Caco-2 (cell line): Measurements from ENCODE around the gene COP1. TPM values are rescaled to one million over a fixed set of nuclear protein-coding genes. Genes with fewer than 3 reads are reported as not detected.

Source experiments
- BruUV-seq: library from RNA; stranded (reverse); fragments of 400-500 nt; replicated peaks from 2 replicates; lab custom pipeline; 2021; lab: Mats Ljungman, UMichigan
- CTCF ChIA-PET: fragments of 300-600 bp; sonication (Branson Sonifier 250); formaldehyde crosslinking; loops from one replicate; lab custom pipeline; 2022; ENCODE audit warnings: antibody characterized with exemption; lab: Charles Lee
- POLR2A ChIA-PET: fragments of 300-600 bp; sonication (Branson Sonifier 250); formaldehyde crosslinking; loops from one replicate; lab custom pipeline; 2022; ENCODE audit warnings: antibody characterized with exemption; lab: Charles Lee
- DNase-seq, 2 experiments: peaks; one replicate each; pipeline versions ENCODE4 v3.0.0 to v3.0.0-alpha.2; 2020 to 2022
- H3K27me3 ChIP-seq: replicated peaks from 2 replicates; pipeline ENCODE4 v1.6.0; 2011; ENCODE audit warnings: low read length; ENCODE audit not compliant: control insufficient read depth, insufficient read depth
- H3K36me3 ChIP-seq: 2 replicates; pipeline ENCODE4 v1.5.1; 2011; ENCODE audit warnings: low read length; ENCODE audit not compliant: control insufficient read depth, insufficient read depth
- H3K4me1 ChIP-seq: fragments of 250-450 bp; sonication (Bioruptor Pico); 2 replicates; pipeline ENCODE4 v1.5.1; 2020; ENCODE audit warnings: mild to moderate bottlenecking
- H3K4me3 ChIP-seq: 2 replicates; pipeline ENCODE4 v1.5.1; 2011; ENCODE audit warnings: low read depth, mild to moderate bottlenecking, control low read depth, low read length
- H3K9me3 ChIP-seq: fragments of 250-450 bp; sonication (Bioruptor Pico); 2 replicates; pipeline ENCODE4 v1.5.1; 2020; ENCODE audit warnings: mild to moderate bottlenecking, moderate library complexity
- H3K27ac Mint-ChIP-seq: one replicate; pipeline ENCODE4 v1.8.0; 2022; ENCODE audit warnings: mixed read lengths; ENCODE audit not compliant: unreplicated experiment
- H3K27me3 Mint-ChIP-seq: one replicate; pipeline ENCODE4 v1.8.0; 2022; ENCODE audit warnings: mixed read lengths; ENCODE audit not compliant: insufficient read depth, unreplicated experiment
- H3K36me3 Mint-ChIP-seq: one replicate; pipeline ENCODE4 v1.8.0; 2022; ENCODE audit warnings: mild to moderate bottlenecking, mixed read lengths; ENCODE audit not compliant: insufficient read depth, unreplicated experiment
- H3K4me1 Mint-ChIP-seq: one replicate; pipeline ENCODE4 v1.8.0; 2022; ENCODE audit warnings: low read depth, mixed read lengths; ENCODE audit not compliant: unreplicated experiment
- H3K4me3 Mint-ChIP-seq: one replicate; pipeline ENCODE4 v1.8.0; 2022; ENCODE audit warnings: mild to moderate bottlenecking, moderate library complexity, mixed read lengths; ENCODE audit not compliant: unreplicated experiment
- H3K9me3 Mint-ChIP-seq: one replicate; pipeline ENCODE4 v1.8.0; 2022; ENCODE audit warnings: mixed read lengths; ENCODE audit not compliant: unreplicated experiment
- CTCF ChIP-seq, 2 experiments: fragments of 200-600 bp in 1 of 2; IDR thresholded peaks; 1 replicate in 1 of 2; 2 replicates in 1 of 2; pipeline versions ENCODE4 v1.5.1 to v1.8.0; 2011 to 2022; ENCODE audit warnings: antibody characterized with exemption in 1 of 2, control low read depth in 1 of 2, inconsistent platforms in 1 of 2, low read depth in 1 of 2, low read length in 1 of 2, mild to moderate bottlenecking in 1 of 2, moderate library complexity in 1 of 2; ENCODE audit not compliant: insufficient read depth in 1 of 2, severe bottlenecking in 1 of 2, unreplicated experiment in 1 of 2
- intact Hi-C: fragments of 100-400 bp; cut with micrococcal nuclease; formaldehyde crosslinking; loops from one replicate; pipeline ENCODE4 v1.10.0; 2022; ENCODE audit not compliant: unreplicated experiment
- total RNA-seq: library from RNA; stranded (reverse); gene quantifications from 2 replicates; pipeline ENCODE4 v1.2.3, GENCODE V29; 2022

COP1 gene
- total RNA-seq, 1 experiment from 2014 or later, result 46.9 TPM

DNA sequence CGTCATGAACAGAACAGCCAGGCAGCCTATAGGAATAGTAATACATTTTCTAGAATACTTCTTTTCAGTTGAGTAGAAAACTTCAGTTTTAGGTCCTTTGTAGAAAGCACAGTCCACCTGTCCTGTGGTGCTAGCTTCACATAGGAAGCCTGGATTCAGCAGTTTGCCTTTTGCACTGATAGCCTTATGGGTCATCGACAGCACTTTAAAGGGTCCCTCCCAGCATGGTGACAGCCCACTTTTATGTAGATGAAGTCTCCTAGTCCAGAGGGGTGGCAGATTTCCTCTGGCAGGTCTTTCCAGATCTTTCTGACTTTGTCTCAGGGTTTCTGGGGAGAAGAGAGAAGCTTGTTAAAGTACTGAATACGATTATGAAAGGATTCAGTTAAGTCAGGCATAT is 302.3 kb downstream of the COP1 start:
- CTCF ChIA-PET, result no interaction called here
- H3K27ac Mint-ChIP-seq, result no peak overlapping the region

DNA sequence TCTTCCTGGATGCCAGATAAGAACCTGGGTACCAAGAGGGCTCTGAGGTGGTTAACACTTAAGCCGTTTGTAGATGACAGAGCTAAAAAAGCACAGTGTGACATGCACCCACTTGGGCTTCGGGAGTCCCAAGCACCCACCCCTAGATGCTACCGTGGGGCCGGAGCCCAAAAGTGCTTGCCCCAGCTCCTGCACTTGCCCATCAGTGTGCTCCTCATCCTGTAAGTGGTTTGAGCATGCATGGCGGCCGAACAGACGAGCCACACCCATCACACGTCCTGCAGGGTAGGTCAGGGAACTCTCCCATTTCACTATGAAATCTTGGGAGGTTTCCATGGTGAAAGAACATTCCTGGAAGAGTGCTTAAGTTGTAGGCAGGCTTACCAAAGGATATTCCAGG is 304.8 kb downstream of the COP1 start:
- Histone ChIP-seq H3K4me1 (no peaks in the 10 kb centered on the region), H3K36me3 (no peaks in the 10 kb centered on the region), H3K9me3 (no peaks in the 10 kb centered on the region), H3K4me3 (no peak overlapping the region), H3K27me3 (no peaks in the 10 kb centered on the region)
- H3K4me3 Mint-ChIP-seq, result no peak overlapping the region
- no peaks in the 10 kb centered on the region for H3K36me3 Mint-ChIP-seq
- no peaks in the 10 kb centered on the region for H3K27me3 Mint-ChIP-seq
- DNase-seq, result no peak
- POLR2A ChIA-PET, result no interaction called here
- CTCF ChIA-PET, result no interaction called here
- no peak for TF ChIP-seq CTCF (IDR thresholded peaks at IDR 0.05; ENCODE audit: insufficient read depth in 1 of 2, low read depth in 1 of 2, low read length in 1 of 2, severe bottlenecking in 1 of 2, unreplicated experiment in 1 of 2)
- H3K4me1 Mint-ChIP-seq, result no peaks in the 10 kb centered on the region
- no peak overlapping the region for H3K27ac Mint-ChIP-seq
- H3K9me3 Mint-ChIP-seq, result no peaks in the 10 kb centered on the region
- intact Hi-C loops, result no loop called here
- no TSS peak for BruUV-seq

More for the DNA sequence above, 302.3 kb downstream of the COP1 start:
- Mint-ChIP-seq H3K27me3 (no peaks in the 10 kb centered on the region), H3K4me1 (no peaks in the 10 kb centered on the region), H3K36me3 (no peaks in the 10 kb centered on the region), H3K4me3 (no peak overlapping the region), H3K9me3 (peaks cover 8% of the 10 kb centered on the region)
- no peak overlapping the region for H3K4me3 ChIP-seq
- no peak for TF ChIP-seq CTCF (IDR thresholded peaks at IDR 0.05; ENCODE audit: insufficient read depth in 1 of 2, low read depth in 1 of 2, low read length in 1 of 2, severe bottlenecking in 1 of 2, unreplicated experiment in 1 of 2)
- no peaks in the 10 kb centered on the region for H3K4me1 ChIP-seq
- H3K36me3 ChIP-seq, result no peaks in the 10 kb centered on the region
- no peak for DNase-seq
- POLR2A ChIA-PET, result no interaction called here
- H3K27me3 ChIP-seq, result no peaks in the 10 kb centered on the region
- H3K9me3 ChIP-seq, result peaks cover 4% of the 10 kb centered on the region; the same call in 1 of the 2 replicates
- intact Hi-C loops, result no loop called here
- no TSS peak for BruUV-seq

DNA sequence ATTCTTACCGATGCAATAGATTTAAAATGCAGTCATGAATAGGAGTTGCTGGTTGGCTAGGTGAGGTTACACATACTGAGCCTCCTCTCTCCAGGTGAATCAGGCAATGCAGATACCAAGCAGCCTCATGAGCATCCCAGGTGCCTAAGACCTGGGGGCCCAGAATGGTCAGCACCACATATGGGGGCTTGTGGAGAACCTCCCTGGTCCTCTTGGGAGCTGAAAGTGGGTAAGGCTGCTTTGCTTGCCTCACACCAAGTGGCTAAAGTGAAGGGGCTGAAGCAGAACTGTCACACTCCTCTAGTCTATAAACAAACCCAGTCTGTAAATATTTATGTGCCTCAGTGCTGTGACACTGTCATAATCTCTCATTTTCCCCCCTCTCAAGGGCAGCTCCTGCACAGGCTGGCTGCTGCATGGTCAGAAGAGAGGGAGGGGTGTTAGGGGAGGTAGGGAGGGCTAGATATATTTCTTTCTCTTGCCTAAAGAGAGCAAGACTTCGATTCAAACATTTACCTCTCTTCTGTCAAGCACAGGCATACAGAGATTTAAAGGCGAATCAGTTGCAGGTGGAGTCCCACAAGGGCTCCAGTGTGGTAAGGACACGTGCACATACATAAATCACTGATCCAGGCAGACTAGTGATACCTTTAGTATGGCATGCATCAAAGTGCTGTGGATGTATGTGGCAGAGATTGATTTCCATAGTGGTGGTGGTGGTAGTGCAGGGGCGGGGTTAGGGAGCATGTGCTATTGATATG is 305.8 kb downstream of the COP1 start:
- H3K27me3 Mint-ChIP-seq, result no peaks in the 10 kb centered on the region
- no peak overlapping the region for H3K27ac Mint-ChIP-seq
- POLR2A ChIA-PET, result no interaction called here
- H3K9me3 Mint-ChIP-seq, result no peaks in the 10 kb centered on the region
- Histone ChIP-seq H3K27me3 (no peaks in the 10 kb centered on the region), H3K4me1 (no peaks in the 10 kb centered on the region), H3K36me3 (no peaks in the 10 kb centered on the region), H3K4me3 (no peak overlapping the region), H3K9me3 (no peaks in the 10 kb centered on the region)
- no peak for DNase-seq
- intact Hi-C loops, result no loop called here
- no peak overlapping the region for H3K4me3 Mint-ChIP-seq
- no peaks in the 10 kb centered on the region for H3K4me1 Mint-ChIP-seq
- H3K36me3 Mint-ChIP-seq, result no peaks in the 10 kb centered on the region
- no peak for TF ChIP-seq CTCF (IDR thresholded peaks at IDR 0.05; ENCODE audit: insufficient read depth in 1 of 2, low read depth in 1 of 2, low read length in 1 of 2, severe bottlenecking in 1 of 2, unreplicated experiment in 1 of 2)
- CTCF ChIA-PET, result no interaction called here
- no TSS peak for BruUV-seq
